ENCODE data around the gene DNASE2. TPM values are rescaled to one million over a fixed set of nuclear protein-coding genes. Genes with fewer than 3 reads are reported as not detected.

DNASE2 gene
- total and polyA plus RNA-seq, 8 donors = 9.4 to 35.9 (median 20.2) TPM

- TF ChIP-seq CTCF (IDR thresholded peaks at IDR 0.05) = no peak
- no peaks in the 10 kb centered on the region for H3K9me3 ChIP-seq
- intact Hi-C loops (cut with DNase I) = no loop called here
- no peak for FAIRE-seq
- peaks cover 0 to under 1% (median 0%) of the 10 kb centered on the region in 3 donors for H3K4me1 ChIP-seq
- no peak for DNase-seq
- no peak for ATAC-seq
- H3K27ac ChIP-seq = no peak overlapping the region
- H3K4me3 ChIP-seq = no peak overlapping the region
- 72 to 89% methylated on average over 5 of the region's 5 CpGs for WGBS, 2 donors
- H3K27me3 ChIP-seq = no peaks in the 10 kb centered on the region
- H3K36me3 ChIP-seq = no peaks in the 10 kb centered on the region
Measured at GRCh38 chr19:12886651-12886968, 5.4 kb upstream of the DNASE2 start.

GRCh38 chr19:12885749-12886650 lies 4.8 kb upstream of the DNASE2 start:
- Histone ChIP-seq H3K36me3 (no peaks in the 10 kb centered on the region), H3K27me3 (no peaks in the 10 kb centered on the region), H3K4me1 (no peaks in the 10 kb centered on the region), H3K4me3 (peak overlapping the region; percentile 15 to 51 (median 33)), H3K27ac (peak overlapping the region in 3 of 4 donors; percentile 17 to 46 (median 43)), H3K9me3 (no peaks in the 10 kb centered on the region)
- intact Hi-C loops (cut with DNase I) = no loop called here
- 8 to 9% methylated on average over 47 to 53 of the region's 53 CpGs for WGBS, 2 donors
- peak in 1 of 6 donors; percentile 76 for DNase-seq
- no peak for FAIRE-seq
- no peak for TF ChIP-seq CTCF (IDR thresholded peaks at IDR 0.05)
- ATAC-seq = peak in 2 of 4 donors; percentile 0 to 4

- ATAC-seq = peak; percentile 53 to 77 (median 74)
- Histone ChIP-seq H3K4me1 (no peaks in the 10 kb centered on the region), H3K27me3 (no peaks in the 10 kb centered on the region), H3K9me3 (no peaks in the 10 kb centered on the region), H3K27ac (peak overlapping the region in 3 of 4 donors; percentile 17 to 46 (median 43)), H3K4me3 (peak overlapping the region; percentile 15 to 51 (median 33)), H3K36me3 (no peaks in the 10 kb centered on the region)
- 2% methylated on average over 69 to 73 of the region's 73 CpGs for WGBS, 2 donors
- DNase-seq = peak; percentile 88 to 97 (median 92)
- no peak for FAIRE-seq
- intact Hi-C loops (cut with DNase I) = no loop called here
- peak; percentile 9 to 62 (median 49) for TF ChIP-seq CTCF (IDR thresholded peaks at IDR 0.05)
Measured at GRCh38 chr19:12884926-12885748, 3.9 kb upstream of the DNASE2 start.

GRCh38 chr19:12884627-12884925 lies 3.3 kb upstream of the DNASE2 start:
- ATAC-seq (no peak), DNase-seq (no peak), FAIRE-seq (no peak)
- TF ChIP-seq CTCF (IDR thresholded peaks at IDR 0.05) = no peak
- intact Hi-C loops (cut with DNase I) = no loop called here
- Histone ChIP-seq H3K4me1 (no peaks in the 10 kb centered on the region), H3K9me3 (no peaks in the 10 kb centered on the region), H3K27ac (peak overlapping the region in 2 of 4 donors; percentile 43 to 46), H3K36me3 (no peaks in the 10 kb centered on the region), H3K4me3 (peak overlapping the region in 1 of 4 donors; percentile 51), H3K27me3 (no peaks in the 10 kb centered on the region)
- WGBS, 2 donors = 67 to 78% methylated on average over 12 of the region's 12 CpGs

Measured in pancreas (tissue), 10 donors.